ENCODE measurements around the gene COQ9.

GRCh38 chr16:57462209-57462977 lies 15.1 kb downstream of the COQ9 start, which contains the start of gene POLR2C:
- TF ChIP-seq CTCF (IDR thresholded peaks at IDR 0.05) (peak; percentile 71 to 97 (median 94)), POLR2AphosphoS5 (IDR thresholded peaks at IDR 0.05) (peak; percentile 93), POLR2A (IDR thresholded peaks at IDR 0.05) (peak; percentile 65)
